HEK293 (cell line): Measurements from ENCODE around the gene PRRT1B.

Experiments used
- KLF17 ChIP-seq: fragments of 450-650 bp; formaldehyde crosslinking; IDR thresholded peaks from 2 replicates; pipeline ENCODE4 v1.5.1; 2016; ENCODE audit warnings: missing biosample characterization, missing genetic modification characterization
- YY1 ChIP-seq: fragments of 450-650 bp; formaldehyde crosslinking; IDR thresholded peaks from 2 replicates; pipeline ENCODE4 v1.5.1; 2018; ENCODE audit warnings: missing biosample characterization, missing genetic modification characterization
- ZBTB7A ChIP-seq: fragments of 450-650 bp; formaldehyde crosslinking; IDR thresholded peaks from 2 replicates; pipeline ENCODE4 v1.5.1; 2016; ENCODE audit warnings: low read depth, missing biosample characterization, missing genetic modification characterization
- ZFP69B ChIP-seq: fragments of 450-650 bp; formaldehyde crosslinking; IDR thresholded peaks from 2 replicates; pipeline ENCODE4 v1.5.1; 2016; ENCODE audit warnings: missing biosample characterization, missing genetic modification characterization
- ZNF248 ChIP-seq: fragments of 450-650 bp; formaldehyde crosslinking; IDR thresholded peaks from 2 replicates; pipeline ENCODE4 v1.5.1; 2017; ENCODE audit warnings: missing biosample characterization, missing genetic modification characterization
- ZNF274 ChIP-seq, 2 experiments: fragments of 200-500 bp in 1 of 2; fragments of 450-650 bp in 1 of 2; sonication (Bioruptor generic) in 1 of 2; formaldehyde crosslinking in 1 of 2; IDR thresholded peaks; 2 replicates each; pipeline versions ENCODE4 v1.5.1 to v1.6.1; 2014 to 2016; ENCODE audit warnings: borderline replicate concordance in 1 of 2, inconsistent platforms in 1 of 2, low read length in 1 of 2, missing biosample characterization in 1 of 2, missing genetic modification characterization in 1 of 2
- ZNF350 ChIP-seq: fragments of 450-650 bp; formaldehyde crosslinking; IDR thresholded peaks from 2 replicates; pipeline ENCODE4 v1.5.0; 2017; ENCODE audit warnings: missing biosample characterization, mild to moderate bottlenecking, missing genetic modification characterization
- ZNF529 ChIP-seq: fragments of 450-650 bp; formaldehyde crosslinking; IDR thresholded peaks from 2 replicates; pipeline ENCODE4 v1.5.1; 2017; ENCODE audit warnings: missing genetic modification characterization, missing biosample characterization; ENCODE audit not compliant: insufficient replicate concordance
- ZNF530 ChIP-seq: fragments of 450-650 bp; formaldehyde crosslinking; IDR thresholded peaks from 2 replicates; pipeline ENCODE4 v1.5.1; 2016; ENCODE audit warnings: low read depth, missing biosample characterization, missing genetic modification characterization
- TF ChIP-seq, protein P1 (sequence below): fragments of 450-650 bp; formaldehyde crosslinking; IDR thresholded peaks from 2 replicates; pipeline ENCODE4 v1.5.1; 2016; ENCODE audit warnings: missing biosample characterization, missing genetic modification characterization
- TF ChIP-seq, protein P2 (sequence below): fragments of 450-650 bp; formaldehyde crosslinking; IDR thresholded peaks from 2 replicates; pipeline ENCODE4 v1.5.1; 2016; ENCODE audit warnings: missing biosample characterization, missing genetic modification characterization

GRCh38 chr9:131607591-131607990 lies 62.3 kb downstream of the PRRT1B start:
- TF ChIP-seq, protein P1, sequence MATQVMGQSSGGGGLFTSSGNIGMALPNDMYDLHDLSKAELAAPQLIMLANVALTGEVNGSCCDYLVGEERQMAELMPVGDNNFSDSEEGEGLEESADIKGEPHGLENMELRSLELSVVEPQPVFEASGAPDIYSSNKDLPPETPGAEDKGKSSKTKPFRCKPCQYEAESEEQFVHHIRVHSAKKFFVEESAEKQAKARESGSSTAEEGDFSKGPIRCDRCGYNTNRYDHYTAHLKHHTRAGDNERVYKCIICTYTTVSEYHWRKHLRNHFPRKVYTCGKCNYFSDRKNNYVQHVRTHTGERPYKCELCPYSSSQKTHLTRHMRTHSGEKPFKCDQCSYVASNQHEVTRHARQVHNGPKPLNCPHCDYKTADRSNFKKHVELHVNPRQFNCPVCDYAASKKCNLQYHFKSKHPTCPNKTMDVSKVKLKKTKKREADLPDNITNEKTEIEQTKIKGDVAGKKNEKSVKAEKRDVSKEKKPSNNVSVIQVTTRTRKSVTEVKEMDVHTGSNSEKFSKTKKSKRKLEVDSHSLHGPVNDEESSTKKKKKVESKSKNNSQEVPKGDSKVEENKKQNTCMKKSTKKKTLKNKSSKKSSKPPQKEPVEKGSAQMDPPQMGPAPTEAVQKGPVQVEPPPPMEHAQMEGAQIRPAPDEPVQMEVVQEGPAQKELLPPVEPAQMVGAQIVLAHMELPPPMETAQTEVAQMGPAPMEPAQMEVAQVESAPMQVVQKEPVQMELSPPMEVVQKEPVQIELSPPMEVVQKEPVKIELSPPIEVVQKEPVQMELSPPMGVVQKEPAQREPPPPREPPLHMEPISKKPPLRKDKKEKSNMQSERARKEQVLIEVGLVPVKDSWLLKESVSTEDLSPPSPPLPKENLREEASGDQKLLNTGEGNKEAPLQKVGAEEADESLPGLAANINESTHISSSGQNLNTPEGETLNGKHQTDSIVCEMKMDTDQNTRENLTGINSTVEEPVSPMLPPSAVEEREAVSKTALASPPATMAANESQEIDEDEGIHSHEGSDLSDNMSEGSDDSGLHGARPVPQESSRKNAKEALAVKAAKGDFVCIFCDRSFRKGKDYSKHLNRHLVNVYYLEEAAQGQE (tag by site-specific recombination): no peak
- TF ChIP-seq ZBTB7A: no peak
- TF ChIP-seq ZNF248 (tag by site-specific recombination): no peak
- no peak for TF ChIP-seq ZNF530 (tag by site-specific recombination)
- no peak for TF ChIP-seq ZNF350 (tag by site-specific recombination)
- TF ChIP-seq, protein P2, sequence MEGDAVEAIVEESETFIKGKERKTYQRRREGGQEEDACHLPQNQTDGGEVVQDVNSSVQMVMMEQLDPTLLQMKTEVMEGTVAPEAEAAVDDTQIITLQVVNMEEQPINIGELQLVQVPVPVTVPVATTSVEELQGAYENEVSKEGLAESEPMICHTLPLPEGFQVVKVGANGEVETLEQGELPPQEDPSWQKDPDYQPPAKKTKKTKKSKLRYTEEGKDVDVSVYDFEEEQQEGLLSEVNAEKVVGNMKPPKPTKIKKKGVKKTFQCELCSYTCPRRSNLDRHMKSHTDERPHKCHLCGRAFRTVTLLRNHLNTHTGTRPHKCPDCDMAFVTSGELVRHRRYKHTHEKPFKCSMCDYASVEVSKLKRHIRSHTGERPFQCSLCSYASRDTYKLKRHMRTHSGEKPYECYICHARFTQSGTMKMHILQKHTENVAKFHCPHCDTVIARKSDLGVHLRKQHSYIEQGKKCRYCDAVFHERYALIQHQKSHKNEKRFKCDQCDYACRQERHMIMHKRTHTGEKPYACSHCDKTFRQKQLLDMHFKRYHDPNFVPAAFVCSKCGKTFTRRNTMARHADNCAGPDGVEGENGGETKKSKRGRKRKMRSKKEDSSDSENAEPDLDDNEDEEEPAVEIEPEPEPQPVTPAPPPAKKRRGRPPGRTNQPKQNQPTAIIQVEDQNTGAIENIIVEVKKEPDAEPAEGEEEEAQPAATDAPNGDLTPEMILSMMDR (tag by site-specific recombination): no peak
- TF ChIP-seq ZNF274 (IDR thresholded peaks at IDR 0.05; ENCODE audit: low read length): no peak
- TF ChIP-seq ZNF274 (tag by site-specific recombination; IDR thresholded peaks at IDR 0.05; ENCODE audit: borderline replicate concordance): no peak
- TF ChIP-seq ZNF529 (tag by site-specific recombination): no peak
- TF ChIP-seq YY1 (tag by site-specific recombination): no peak
- TF ChIP-seq ZFP69B (tag by site-specific recombination): no peak
- TF ChIP-seq KLF17: no peak
